Measurements from ENCODE around the gene CDCP2. TPM values are rescaled to one million over a fixed set of nuclear protein-coding genes. Genes with fewer than 3 reads are reported as not detected.
A peak's percentile ranks its signal among the peaks of the same experiment; 100 is the strongest.

Gene CDCP2
- total and polyA plus RNA-seq, 2 experiments from 2014 or later, result not detected

GRCh38 chr1:54137534-54138061 lies 15.2 kb downstream of the CDCP2 start:
- Histone ChIP-seq H3K9me2 (ENCODE audit: insufficient read depth) (no peaks in the 10 kb centered on the region), H3K4me3 (no peak overlapping the region), H3K36me3 (ENCODE audit: insufficient read depth) (no peaks in the 10 kb centered on the region), H2AFZ (peak overlapping the region; percentile 88; the same call in 1 of the 2 replicates), H4K20me1 (replicated peaks; ENCODE audit: insufficient read depth) (no peaks in the 10 kb centered on the region), H3K4me2 (no peak overlapping the region; the same call in 1 of the 2 replicates), H3K4me1 (ENCODE audit: insufficient read depth) (peaks cover 29% of the 10 kb centered on the region), H3K27ac (ENCODE audit: low read depth) (no peak overlapping the region), H3K27me3 (ENCODE audit: insufficient read depth) (no peaks in the 10 kb centered on the region), H3K79me2 (replicated peaks; ENCODE audit: insufficient read depth) (no peaks in the 10 kb centered on the region), H3F3A (replicated peaks; ENCODE audit: low read depth) (no peaks in the 10 kb centered on the region)
- no peak for TF ChIP-seq EZH2phosphoT487 (IDR thresholded peaks at IDR 0.05; ENCODE audit: unreplicated experiment)
- TF ChIP-seq ETS1 (IDR thresholded peaks at IDR 0.05), result no peak
- no peak for TF ChIP-seq REST (IDR thresholded peaks at IDR 0.05; ENCODE audit: unreplicated experiment)
- no peak for TF ChIP-seq ZNF462 (CRISPR knock-in tag; IDR thresholded peaks at IDR 0.05)
- no peak for TF ChIP-seq NANOG (IDR thresholded peaks at IDR 0.05; ENCODE audit: borderline replicate concordance)
- TF ChIP-seq, protein P1, sequence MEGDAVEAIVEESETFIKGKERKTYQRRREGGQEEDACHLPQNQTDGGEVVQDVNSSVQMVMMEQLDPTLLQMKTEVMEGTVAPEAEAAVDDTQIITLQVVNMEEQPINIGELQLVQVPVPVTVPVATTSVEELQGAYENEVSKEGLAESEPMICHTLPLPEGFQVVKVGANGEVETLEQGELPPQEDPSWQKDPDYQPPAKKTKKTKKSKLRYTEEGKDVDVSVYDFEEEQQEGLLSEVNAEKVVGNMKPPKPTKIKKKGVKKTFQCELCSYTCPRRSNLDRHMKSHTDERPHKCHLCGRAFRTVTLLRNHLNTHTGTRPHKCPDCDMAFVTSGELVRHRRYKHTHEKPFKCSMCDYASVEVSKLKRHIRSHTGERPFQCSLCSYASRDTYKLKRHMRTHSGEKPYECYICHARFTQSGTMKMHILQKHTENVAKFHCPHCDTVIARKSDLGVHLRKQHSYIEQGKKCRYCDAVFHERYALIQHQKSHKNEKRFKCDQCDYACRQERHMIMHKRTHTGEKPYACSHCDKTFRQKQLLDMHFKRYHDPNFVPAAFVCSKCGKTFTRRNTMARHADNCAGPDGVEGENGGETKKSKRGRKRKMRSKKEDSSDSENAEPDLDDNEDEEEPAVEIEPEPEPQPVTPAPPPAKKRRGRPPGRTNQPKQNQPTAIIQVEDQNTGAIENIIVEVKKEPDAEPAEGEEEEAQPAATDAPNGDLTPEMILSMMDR (conservative IDR thresholded peaks at IDR 0.05; ENCODE audit: low read depth in 2 of 2), result no peak
- ATAC-seq, result no peak
- no peak for DNase-seq (ENCODE audit: low spot score)
- H3K4me3 Mint-ChIP-seq, result no peak overlapping the region
- no peaks in the 10 kb centered on the region for H3K9me3 Mint-ChIP-seq
- no peaks in the 10 kb centered on the region for H3K36me3 Mint-ChIP-seq (ENCODE audit: low read depth)
- H3K27me3 Mint-ChIP-seq (ENCODE audit: insufficient read depth, low read depth, poor library complexity), result peaks cover 7% of the 10 kb centered on the region
- peaks cover 31% of the 10 kb centered on the region for H3K4me1 Mint-ChIP-seq
- no peak overlapping the region for H3K27ac Mint-ChIP-seq

Measured in GM23338 (cell line).